ENCODE data around the gene CDH13.

Gene CDH13

DNA sequence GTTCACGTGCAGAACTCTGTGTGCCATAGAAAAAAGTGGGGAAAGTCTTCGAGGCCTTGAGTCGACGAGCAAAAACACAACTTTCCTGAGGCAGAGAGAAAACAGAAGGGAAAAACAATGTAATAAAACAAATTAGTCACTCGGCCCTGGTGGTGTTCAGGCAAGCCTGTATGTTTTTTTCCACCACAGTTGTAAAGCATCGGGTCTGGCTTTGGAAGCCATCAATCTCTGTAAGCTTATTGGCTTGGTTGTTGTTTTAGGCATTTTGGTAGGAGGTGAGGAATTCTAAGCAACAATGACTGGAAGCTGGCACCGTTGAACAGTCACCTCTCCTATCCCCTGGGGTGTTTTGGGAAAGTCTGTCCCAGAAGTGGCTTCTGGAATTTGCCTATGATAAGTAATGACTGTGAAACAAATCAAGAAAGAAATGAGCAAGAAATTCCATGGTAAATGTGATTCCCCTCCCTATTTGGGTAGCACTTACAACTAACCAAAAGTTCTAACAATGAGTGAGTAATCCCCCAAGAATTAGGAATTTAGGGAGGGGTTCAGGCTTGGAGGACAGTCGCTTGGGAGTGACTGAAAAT lies 2.8 kb downstream of the CDH13 start:
- no peak for DNase-seq

DNA sequence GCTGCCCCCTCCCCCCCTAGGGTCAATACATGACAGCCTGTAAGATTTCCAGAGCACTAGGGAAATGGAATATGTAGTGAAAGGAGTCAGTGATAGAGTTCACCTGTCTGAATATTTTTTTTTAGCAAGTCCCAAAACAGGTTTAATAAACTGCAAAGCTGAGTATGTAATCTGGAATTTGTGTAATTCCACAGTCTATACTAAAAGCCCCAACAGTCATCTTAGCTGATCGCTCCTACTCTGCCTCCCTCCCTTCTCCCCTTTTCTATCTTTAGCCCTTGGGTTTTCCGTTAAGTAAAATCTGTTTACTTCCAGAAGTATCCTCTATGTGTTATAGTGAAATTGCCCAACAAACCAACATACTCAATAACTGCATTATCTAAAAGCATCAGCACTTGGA lies 3.5 kb downstream of the CDH13 start:
- no peak for DNase-seq

DNA sequence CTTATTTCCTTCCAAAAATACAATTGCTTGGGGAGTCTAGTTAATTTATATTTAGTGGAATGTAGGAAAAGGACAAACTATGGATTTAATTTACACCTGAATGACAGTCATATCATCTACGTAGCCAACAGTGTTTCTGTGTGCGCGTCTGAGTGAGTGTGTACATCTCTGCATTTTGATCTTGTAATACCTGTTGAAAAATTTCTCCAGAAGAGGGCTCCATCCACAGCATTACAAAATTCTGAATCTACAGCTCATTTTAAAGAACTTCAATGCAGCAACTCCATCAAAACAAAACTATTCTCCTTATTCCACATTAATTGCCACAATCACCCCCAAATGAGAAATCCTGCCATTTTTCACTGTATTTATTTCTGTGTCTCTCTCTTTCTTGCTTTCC lies 3.9 kb downstream of the CDH13 start:
- DNase-seq: no peak

DNA sequence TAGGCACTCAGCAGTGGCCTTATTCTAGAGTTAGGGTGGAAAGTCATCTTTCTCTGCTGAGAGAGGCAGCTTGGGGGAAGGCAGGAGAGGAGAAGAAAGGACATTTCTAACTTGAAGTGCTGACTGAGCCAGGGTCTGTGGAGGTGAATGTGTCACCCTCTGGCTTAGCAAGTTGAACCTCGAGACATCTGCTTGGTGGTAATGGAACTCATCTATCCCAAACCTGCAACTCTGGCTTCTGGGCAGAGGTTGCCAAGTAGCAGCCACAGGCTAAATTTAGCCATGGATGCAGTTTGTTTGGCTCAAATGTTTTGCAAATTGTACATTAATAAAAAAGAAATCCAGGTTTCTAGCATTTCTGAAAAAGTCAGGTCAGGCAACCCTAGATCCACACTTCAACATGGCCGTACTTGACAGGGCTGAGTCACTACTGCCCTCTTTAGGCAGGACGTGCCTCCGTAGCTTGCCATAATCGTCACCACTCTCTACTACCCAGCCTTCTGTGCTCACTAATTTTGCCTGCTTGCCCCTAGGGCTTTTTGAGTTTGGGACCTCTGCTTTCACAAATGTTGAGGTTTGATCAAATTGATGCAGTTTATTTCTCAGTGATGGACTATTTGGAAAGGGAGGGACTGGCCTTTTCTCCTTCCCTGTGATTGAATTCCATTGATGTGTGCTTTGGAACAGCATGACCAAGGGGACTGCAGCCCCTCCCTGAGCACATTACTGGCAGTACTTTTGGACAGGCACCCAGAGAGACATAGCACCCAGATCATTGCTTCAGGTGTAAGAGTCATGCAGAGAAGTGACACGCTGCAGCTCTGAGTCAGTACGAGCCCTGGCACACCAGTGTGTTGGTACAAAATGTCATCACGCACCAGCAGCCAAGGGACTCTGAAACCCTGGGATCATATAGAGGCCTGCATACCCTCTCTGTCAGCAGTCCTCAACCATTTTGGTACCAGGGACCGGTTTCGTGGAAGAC lies 5.2 kb downstream of the CDH13 start:
- DNase-seq: no peak

DNA sequence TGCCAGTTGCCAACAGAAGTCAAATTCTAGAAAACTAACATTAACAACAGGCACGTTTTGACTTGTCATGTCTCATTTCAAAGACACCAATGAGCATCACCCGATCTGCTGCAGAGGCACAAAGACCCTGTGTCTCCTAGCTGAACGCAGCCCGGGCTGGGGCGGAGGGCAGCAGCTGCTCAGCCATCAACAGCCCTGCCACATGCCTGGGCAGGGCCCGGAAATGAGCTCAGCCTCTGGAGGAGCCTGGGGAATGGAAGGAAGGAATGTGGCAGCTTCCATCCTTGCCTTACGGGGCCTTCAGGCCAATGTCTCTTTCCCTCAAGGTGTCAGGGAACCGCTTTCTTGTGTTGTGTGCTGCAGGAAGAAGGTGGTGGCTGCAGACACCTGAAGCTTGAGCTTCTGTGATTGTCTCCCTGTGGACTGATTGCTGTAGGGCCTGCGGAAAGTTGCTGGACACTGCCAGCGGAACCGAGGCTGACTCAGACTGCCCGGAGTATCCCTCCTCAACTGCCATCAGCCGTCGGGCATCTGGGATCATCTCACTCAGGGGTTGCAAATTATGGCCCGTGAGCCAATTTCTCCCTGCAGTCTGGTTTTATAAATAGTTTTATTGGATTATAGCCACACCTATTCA lies 7.3 kb downstream of the CDH13 start:
- DNase-seq: no peak

DNA sequence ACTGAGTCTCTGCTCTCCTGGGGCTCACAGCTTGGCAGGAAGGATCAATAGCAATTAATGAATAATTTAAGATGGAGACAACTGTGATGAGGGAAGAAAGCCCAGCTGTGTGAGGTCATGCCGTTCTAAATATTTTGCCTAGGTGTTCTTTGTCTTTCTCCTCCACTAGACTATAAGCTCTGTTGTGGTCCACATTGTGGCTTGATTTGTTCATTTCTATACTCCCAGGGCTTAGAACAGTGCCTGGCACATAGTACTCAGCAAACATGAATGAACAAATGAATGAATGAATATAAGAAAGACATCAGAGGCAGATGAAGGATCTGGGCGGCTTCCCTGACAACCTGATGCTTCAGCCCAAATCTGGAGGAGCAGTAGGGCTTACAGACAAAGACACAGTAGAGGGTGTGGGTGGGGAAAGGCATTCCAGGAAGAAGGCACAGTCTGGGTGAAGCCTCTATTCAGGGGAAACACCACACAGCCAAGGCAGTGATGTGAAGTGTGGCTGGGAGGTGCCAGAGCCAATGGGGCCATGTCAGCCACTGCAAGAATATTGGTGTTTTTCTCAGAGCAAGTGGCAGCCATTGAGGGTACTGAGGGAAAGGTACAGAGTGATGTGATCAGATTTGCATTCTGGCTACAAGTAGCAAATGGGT lies 8.3 kb downstream of the CDH13 start:
- DNase-seq: no peak

DNA sequence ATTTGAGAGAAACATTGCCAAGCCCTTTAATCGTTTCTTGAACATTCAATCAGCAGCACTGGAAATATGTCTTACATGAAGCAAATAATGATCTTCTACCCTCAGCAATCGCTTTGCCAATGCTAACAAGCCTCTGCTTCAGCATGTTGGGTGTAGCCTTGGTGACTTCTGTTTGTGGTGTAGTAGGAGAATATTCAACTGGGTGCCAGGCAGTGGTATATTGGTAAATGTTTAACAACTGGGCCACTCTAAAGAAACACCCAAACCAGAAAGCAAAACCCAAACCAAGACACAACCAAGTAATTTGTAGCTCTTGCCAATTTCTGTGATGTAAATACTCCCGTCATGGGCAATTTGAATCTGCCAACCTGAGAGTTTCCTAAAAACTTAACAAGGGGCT lies 9.7 kb downstream of the CDH13 start:
- no peak for DNase-seq

DNA sequence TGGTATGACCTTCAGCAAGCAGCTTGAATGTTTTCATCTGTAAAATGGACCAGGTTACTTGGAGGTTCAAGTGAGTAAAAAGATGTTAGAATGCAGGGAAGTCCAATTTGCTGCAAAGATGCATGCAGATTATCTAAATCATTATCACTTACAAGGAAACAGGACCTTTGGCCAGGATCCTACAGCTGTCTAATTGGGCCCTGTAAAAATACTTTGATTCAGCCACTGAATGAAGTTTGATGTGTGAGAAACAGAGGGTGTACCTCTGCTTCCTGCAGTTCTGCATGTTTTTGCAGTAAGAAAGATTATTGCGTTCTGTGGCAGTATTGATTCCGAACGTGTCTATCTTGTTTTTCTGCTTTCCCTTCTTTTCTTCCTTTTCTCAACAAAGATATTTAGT lies 10.2 kb downstream of the CDH13 start:
- DNase-seq: no peak

DNA sequence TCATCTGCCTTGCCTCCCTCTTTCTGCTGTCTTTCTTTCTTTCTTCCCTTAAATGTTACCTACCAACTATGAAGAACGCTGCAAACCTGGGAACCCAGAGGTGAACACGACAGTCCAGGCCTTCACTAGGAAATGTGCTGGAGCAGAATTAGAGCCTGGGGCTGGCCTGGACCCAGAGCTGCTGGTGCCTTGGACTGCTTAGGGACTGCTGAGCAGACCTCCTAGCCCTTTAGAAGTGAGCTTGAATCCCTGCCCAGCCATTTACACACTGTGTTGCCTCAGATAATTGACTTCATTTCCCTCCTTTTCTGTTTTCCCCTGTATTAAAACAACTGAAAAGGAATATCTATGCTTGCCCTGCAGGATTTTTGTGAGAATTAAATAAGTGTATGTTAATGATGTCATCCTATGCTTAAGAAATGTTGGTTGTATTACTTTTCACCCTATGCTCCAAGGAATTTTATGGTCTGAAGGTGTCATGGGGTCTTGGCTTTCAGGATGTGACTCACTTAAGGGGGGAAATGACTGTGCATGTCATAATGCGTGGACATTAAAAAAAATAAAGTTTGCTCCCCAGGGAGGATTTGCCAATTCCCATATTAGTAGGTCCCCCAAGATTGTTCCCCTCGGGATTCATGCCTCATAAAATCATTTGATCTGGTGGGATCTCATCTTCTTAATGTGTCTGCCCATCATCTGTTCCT lies 11.5 kb downstream of the CDH13 start:
- DNase-seq: no peak

DNA sequence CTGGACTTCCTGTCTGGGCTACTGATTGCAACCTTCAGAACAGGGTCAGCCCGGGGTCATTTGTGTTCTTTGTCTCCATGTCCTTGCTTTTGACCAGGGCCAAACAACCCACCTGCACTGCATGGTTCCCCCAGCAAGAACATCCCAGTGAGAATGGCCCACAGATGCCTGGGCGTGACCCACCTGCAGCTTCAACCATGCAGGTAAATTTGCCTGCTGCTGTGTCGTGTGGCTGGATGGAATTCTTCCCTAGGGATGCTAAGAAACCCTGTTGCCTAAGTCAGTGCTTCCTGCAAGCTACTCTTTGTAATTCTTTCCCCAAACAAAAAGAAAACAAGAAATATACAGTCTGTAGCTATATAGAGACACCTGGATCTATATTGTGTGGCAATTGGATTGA lies 12.5 kb downstream of the CDH13 start:
- DNase-seq: no peak

DNA sequence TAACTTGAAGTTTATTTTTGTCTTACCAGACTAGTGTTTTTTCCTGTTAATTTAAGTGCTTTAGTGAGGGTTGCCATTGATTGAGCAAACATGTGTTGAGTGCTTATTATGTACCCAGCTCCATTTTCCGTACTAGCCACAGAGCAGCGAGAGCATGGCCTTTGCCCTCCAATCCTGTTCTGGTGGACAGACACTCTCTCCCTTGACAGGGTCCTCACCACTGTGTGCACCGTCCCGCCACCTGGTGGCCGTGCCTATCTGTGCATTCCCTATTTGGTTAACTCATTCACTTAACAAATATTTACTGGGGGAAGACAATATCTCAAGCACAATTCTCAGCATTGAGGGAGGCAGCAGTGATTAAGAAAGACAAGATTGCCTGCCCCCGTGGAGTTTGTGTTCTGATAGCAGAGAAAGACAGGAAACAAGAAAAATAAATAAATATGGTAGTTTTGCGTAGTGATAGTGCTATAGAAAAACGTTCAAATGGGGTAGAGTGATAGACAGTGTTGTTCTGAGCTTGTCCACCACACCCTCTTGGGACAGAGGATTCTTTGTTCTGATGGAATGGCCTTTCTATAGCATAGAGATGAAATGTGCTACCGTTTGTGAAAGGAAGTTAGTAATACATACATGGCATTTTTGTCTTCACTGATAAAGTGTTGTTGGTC lies 13.0 kb downstream of the CDH13 start:
- no peak for DNase-seq

DNA sequence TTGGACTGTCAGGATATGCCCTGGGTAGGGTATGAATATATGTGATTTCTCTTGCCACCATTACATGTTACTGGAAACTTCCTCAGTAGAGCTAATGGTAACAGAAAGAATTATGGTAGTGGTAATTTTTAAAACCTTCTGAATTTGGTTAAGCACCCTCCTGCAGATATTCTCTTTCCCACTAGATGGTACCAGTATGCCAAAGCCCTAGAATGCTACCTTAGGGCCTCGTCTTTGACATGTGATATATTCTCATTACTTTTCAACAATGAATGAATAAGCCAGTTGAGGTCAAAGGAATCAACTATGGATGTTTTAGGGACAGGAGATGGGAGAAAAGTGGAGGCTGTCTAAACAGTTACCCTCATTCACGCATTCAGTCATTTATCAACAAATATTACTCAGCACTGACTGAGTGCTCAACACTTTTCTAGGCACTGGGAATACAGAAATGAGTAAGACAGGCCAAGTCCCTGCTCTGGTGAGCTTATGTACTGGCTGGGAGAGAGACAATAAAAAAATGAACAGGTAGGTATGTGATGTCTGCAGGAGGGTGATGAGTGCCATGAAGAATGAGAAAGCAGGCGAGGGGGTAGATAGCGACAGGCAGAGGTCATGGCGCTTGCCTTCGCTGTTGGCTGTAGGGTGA lies 14.7 kb downstream of the CDH13 start:
- DNase-seq: no peak

DNA sequence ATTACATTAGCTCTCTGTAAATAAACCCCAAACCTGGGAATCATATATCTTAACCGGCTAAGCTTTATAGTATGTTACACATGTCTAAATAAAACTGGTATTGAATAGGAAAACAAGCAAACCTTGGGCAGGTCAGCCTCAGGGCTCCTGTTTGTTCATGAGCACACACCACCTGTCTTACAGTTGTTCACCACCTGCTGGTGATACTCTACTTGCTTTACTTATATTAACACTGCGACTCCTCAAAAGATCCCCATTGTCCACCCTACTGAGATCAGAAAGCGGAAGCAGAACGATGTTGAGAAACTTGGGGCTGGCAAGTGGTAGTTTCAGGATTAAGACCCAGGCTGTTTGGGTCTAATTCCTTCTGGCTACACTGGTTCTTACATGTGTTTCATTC lies 16.4 kb downstream of the CDH13 start:
- DNase-seq: no peak

DNA sequence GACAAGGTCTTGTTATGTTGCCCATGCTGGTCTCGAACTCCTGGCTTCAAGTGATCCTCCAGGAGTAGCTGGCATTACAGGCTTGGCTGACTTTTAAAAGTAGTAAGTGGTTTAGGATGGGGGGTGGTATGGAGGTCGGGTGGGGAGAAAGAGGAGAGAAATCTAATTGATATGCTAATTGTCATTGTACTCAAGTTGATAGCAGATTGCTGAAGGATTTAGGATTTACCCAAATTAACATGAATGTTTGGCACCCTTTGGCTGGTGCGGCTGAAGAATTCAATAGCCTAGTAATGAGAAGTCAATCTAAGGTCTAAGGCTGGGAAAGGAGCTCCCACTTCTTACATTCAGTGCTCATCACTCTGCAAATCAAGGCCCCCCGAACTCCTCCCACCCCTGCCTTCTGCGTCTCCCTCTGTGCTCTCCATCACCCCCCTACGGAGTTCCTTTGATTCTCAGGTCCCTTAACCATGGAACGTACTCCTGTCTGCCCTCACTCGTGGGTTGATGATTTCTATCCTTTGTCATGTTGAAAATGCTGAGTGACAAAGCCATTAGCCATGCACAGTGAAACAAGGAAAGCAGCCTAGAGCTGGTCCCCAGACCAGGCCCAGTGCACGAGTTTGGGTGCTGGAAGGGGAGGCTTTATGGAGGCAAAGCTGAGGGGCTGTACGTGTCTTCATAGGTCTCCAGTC lies 17.3 kb downstream of the CDH13 start:
- DNase-seq: no peak

DNA sequence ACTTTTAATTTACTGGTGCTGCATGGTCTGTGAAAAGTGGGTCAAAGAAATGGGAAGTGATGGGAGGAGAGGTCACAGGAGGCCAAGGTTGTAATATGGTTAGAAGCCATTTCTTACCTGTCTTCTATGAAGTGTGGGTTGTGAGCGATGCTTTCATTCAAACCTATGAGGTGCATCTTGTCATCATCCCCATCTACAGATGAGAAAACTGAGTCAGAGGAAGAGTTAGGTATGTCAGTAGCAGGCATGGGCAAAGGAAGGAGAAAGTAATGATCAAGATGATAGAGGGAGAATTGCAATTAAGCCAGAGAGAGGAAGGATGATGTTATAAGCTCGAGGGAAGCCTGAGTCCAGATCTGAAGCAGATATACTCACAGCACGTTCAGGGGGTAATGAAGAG lies 19.7 kb downstream of the CDH13 start:
- DNase-seq: no peak

DNA sequence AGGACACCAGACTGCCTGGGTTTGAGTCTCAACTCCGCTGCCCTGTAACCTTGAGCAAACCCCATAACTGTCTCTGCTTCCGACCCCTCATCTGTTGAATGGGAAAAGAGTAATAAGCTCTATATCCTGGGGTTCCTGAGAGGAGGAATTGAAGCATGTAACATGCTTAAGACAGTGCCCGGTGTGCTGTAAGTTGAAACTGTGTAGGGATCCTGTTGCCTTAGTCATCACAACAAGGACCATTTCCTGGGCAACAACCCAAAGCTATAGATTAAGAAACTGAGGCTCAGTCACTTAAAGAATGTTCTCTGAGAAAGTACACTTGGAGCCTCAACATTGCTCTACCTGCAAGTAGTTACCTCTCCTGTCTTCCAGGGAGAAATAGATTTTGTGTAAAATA lies 23.0 kb downstream of the CDH13 start:
- DNase-seq: no peak

DNA sequence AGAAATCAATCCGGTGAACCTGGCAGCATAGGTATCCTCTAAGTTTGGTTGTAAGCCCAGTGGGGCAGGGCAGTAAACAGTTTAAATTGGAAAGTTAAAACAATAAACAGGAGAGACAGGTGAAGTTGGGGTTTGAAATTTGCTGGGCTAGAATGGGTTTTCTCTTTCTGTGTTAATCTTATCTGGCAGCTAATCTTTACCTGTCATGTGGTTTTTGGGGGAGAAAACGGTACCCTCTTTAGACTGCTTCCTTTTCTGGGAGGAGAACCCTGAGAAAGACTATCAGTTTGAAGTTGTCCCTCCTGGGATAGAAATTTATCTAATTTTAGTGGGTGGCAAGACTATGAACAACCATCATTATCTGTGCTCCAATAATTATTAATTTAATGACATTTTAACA lies 24.0 kb downstream of the CDH13 start:
- no peak for DNase-seq

DNA sequence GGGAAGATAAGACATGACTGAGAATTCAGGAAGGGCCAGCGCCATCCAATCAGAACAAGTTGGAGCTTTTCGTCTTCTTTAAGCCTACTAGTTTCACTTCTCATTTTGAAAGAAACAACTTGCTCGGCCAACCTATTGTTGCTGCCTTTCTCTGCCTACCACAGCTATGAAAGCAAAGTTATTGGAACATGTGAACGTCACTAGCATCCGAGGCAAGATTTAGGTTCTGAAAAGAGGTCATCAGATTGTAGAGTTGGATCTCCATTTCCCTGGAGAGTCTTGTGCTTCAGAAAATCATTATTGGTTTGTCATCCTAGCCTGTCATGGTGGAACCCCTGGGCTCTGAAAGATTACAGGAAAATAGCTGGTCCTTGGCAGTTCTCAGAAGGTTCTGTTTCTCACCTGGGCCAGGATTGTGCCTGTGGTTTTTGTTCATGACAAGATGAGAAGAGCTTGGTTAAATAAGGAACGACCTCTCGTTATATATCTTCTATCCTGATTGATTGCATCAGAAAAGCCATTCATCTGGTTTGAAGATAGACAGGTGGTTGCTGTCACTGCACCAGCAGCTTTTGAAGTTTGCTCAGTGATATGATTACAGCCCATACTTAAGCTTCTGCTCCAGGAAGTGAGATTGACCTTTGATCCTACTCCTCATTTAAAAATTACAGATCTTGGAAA lies 25.3 kb downstream of the CDH13 start:
- no peak for DNase-seq

DNA sequence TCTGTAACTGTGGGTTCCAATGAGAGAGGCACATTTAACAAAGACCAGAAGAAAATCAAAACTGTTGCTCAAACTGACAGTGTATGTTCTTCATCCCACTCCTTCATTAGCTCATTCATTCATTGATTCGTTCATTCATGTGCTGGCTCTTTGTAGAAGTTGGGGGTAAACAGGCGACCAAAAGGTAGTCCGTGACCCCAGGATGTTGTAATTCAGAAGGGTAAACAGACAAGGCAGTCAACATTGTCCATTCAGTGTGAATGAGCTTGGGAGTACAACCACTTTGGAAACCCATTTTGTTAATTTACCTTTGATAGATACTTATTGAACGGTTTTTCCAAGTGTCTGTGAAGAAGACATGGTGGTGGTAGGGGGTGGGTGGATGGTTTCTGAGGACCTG lies 26.1 kb downstream of the CDH13 start:
- DNase-seq: no peak
